Naive thymus-derived CD4-positive, alpha-beta T cell (primary cell): ENCODE data around the gene CBLB. TPM values are rescaled to one million over a fixed set of nuclear protein-coding genes. Genes with fewer than 3 reads are reported as not detected.

Source experiments
- ATAC-seq: fragments of 150-1000 bp; cut with Tn5 transposase; 2 replicates; pipeline ENCODE4 v1.10.0; 2021; ENCODE audit warnings: mild to moderate bottlenecking, moderate library complexity
- CTCF ChIA-PET: fragments of 350-600 bp; sonication (Branson Sonifier 250); formaldehyde crosslinking; loops from one replicate; lab custom pipeline; 2021; ENCODE audit warnings: antibody characterized with exemption; lab: Charles Lee
- POLR2A ChIA-PET: fragments of 350-600 bp; sonication (Branson Sonifier 250); formaldehyde crosslinking; loops from one replicate; lab custom pipeline; 2021; ENCODE audit warnings: antibody characterized with exemption, inconsistent platforms; lab: Charles Lee
- DNase-seq, 9 donors: peaks; one replicate each; pipeline versions ENCODE4 v3.0.0 to v3.0.0-alpha.2; 2020 to 2022; ENCODE audit warnings: mixed read lengths in 1 of 9
- H3K27ac ChIP-seq: one replicate; pipeline ENCODE4 v1.7.0; 2013; ENCODE audit warnings: mild to moderate bottlenecking, low read depth, low read length, moderate library complexity
- H3K27me3 ChIP-seq, 2 donors: one replicate each; pipeline ENCODE4 v1.7.0; 2013; ENCODE audit warnings: low read length in 2 of 2, mild to moderate bottlenecking in 2 of 2, moderate library complexity in 2 of 2; ENCODE audit not compliant: control insufficient read depth in 2 of 2, insufficient read depth in 2 of 2
- H3K36me3 ChIP-seq, 3 experiments: 1 replicate in 2 of 3; 2 replicates in 1 of 3; pipeline ENCODE4 v1.7.0; 2013; ENCODE audit warnings: low read length in 3 of 3, mild to moderate bottlenecking in 3 of 3, moderate library complexity in 1 of 3; ENCODE audit not compliant: insufficient read depth in 3 of 3, control insufficient read depth in 2 of 3
- H3K4me1 ChIP-seq, 2 donors: one replicate each; pipeline ENCODE4 v1.7.0; 2013; ENCODE audit warnings: low read length in 2 of 2, mild to moderate bottlenecking in 2 of 2, moderate library complexity in 1 of 2; ENCODE audit not compliant: control insufficient read depth in 2 of 2, insufficient read depth in 2 of 2
- H3K4me3 ChIP-seq: 2 replicates; pipeline ENCODE4 v1.7.0; 2013; ENCODE audit warnings: mild to moderate bottlenecking, low read length
- H3K9me3 ChIP-seq, 3 experiments: 1 replicate in 2 of 3; 2 replicates in 1 of 3; pipeline ENCODE4 v1.7.0; 2013; ENCODE audit warnings: low read length in 3 of 3; ENCODE audit not compliant: control insufficient read depth in 2 of 3
- H3K27ac Mint-ChIP-seq, 9 donors: one replicate each; pipeline ENCODE4 v1.8.0; 2020 to 2022; ENCODE audit warnings: mixed read lengths in 9 of 9, mild to moderate bottlenecking in 8 of 9, moderate library complexity in 5 of 9, inconsistent platforms in 2 of 9
- H3K27me3 Mint-ChIP-seq, 5 donors: one replicate each; pipeline ENCODE4 v1.8.0; 2021 to 2022; ENCODE audit warnings: mixed read lengths in 5 of 5, mild to moderate bottlenecking in 1 of 5
- H3K36me3 Mint-ChIP-seq, 5 donors: one replicate each; pipeline ENCODE4 v1.8.0; 2020 to 2022; ENCODE audit warnings: mixed read lengths in 5 of 5, mild to moderate bottlenecking in 3 of 5, inconsistent platforms in 1 of 5
- H3K4me1 Mint-ChIP-seq, 7 donors: one replicate each; pipeline ENCODE4 v1.8.0; 2020 to 2022; ENCODE audit warnings: mixed read lengths in 7 of 7, mild to moderate bottlenecking in 3 of 7, inconsistent platforms in 1 of 7
- H3K4me3 Mint-ChIP-seq, 10 donors: one replicate each; pipeline ENCODE4 v1.8.0; 2020 to 2022; ENCODE audit warnings: mild to moderate bottlenecking in 10 of 10, mixed read lengths in 10 of 10, moderate library complexity in 6 of 10, inconsistent platforms in 2 of 10
- H3K9me3 Mint-ChIP-seq, 11 donors: one replicate each; pipeline ENCODE4 v1.8.0; 2020 to 2022; ENCODE audit warnings: mixed read lengths in 11 of 11, mild to moderate bottlenecking in 4 of 11, inconsistent platforms in 1 of 11, moderate library complexity in 1 of 11
- intact Hi-C, 2 donors: fragments of 100-400 bp; cut with micrococcal nuclease; formaldehyde crosslinking; loops; one replicate each; pipeline ENCODE4 v1.15.1; 2023
- polyA plus RNA-seq, 2 donors: library from polyadenylated mRNA; unstranded; fragments of 300-500 nt; fragmentation: Illumina TruSeq; gene quantifications; one replicate each; pipeline ENCODE4 v1.2.3, GENCODE V29; 2021
- total RNA-seq, 6 experiments: library from RNA in 5 of 6; stranded (reverse) in 5 of 6; gene quantifications; 1 replicate in 5 of 6; 2 replicates in 1 of 6; pipeline ENCODE4 v1.2.3 and lab custom pipeline; 2021 to 2026

Gene CBLB
- total and polyA plus RNA-seq, 7 experiments from 2014 or later, result 22.4 to 135 (median 97.8) TPM

GRCh38 chr3:105715372-105715771 lies 153.4 kb downstream of the CBLB start:
- intact Hi-C loops, result no loop called here
- Mint-ChIP-seq H3K4me3 (no peak overlapping the region), H3K9me3 (peaks cover 0 to 4% (median 0%) of the 10 kb centered on the region in 11 donors), H3K36me3 (peaks cover 0 to 64% (median 61%) of the 10 kb centered on the region in 5 donors), H3K4me1 (peaks cover 0 to 23% (median 9%) of the 10 kb centered on the region in 7 donors), H3K27me3 (no peaks in the 10 kb centered on the region), H3K27ac (no peak overlapping the region)
- no peaks in the 10 kb centered on the region for H3K27me3 ChIP-seq
- H3K4me1 ChIP-seq, result no peaks in the 10 kb centered on the region
- peaks cover 9 to 30% (median 20%) of the 10 kb centered on the region in 3 experiments for H3K36me3 ChIP-seq
- ChIA-PET POLR2A (no interaction called here), CTCF (no interaction called here)
- no peak overlapping the region for H3K27ac ChIP-seq
- no peak overlapping the region for H3K4me3 ChIP-seq
- H3K9me3 ChIP-seq, result no peaks in the 10 kb centered on the region
- DNase-seq, result no peak
- ATAC-seq, result no peak

GRCh38 chr3:105714453-105714852 lies 154.4 kb downstream of the CBLB start:
- peaks cover 4 to 22% (median 17%) of the 10 kb centered on the region in 3 experiments for H3K36me3 ChIP-seq
- H3K27ac Mint-ChIP-seq, result peak overlapping the region in 1 of 9 donors; percentile 42
- DNase-seq (no peak), ATAC-seq (no peak)
- no peaks in the 10 kb centered on the region for H3K27me3 Mint-ChIP-seq
- H3K36me3 Mint-ChIP-seq, result peaks cover 0 to 66% (median 63%) of the 10 kb centered on the region in 5 donors
- no peak overlapping the region for H3K27ac ChIP-seq
- H3K27me3 ChIP-seq, result no peaks in the 10 kb centered on the region
- H3K4me3 Mint-ChIP-seq, result no peak overlapping the region
- intact Hi-C loops, result no loop called here
- H3K4me1 Mint-ChIP-seq, result peaks cover 0 to 23% (median 16%) of the 10 kb centered on the region in 7 donors
- H3K4me1 ChIP-seq, result no peaks in the 10 kb centered on the region
- CTCF ChIA-PET, result interaction anchor here (0.6 to 0.7 kb wide), 2 partner anchors 13 to 51 kb away, joined by 3 to 5 read pairs; no protein-coding TSS in a partner anchor
- H3K9me3 ChIP-seq, result no peaks in the 10 kb centered on the region
- POLR2A ChIA-PET, result no interaction called here
- H3K9me3 Mint-ChIP-seq, result peaks cover 0 to 9% (median 0%) of the 10 kb centered on the region in 11 donors
- no peak overlapping the region for H3K4me3 ChIP-seq

- H3K9me3 ChIP-seq, result no peaks in the 10 kb centered on the region
- Mint-ChIP-seq H3K36me3 (peaks cover 2 to 45% (median 31%) of the 10 kb centered on the region in 5 donors), H3K4me3 (no peak overlapping the region), H3K27me3 (no peaks in the 10 kb centered on the region), H3K27ac (no peak overlapping the region), H3K4me1 (peaks cover 0 to 16% (median 8%) of the 10 kb centered on the region in 7 donors), H3K9me3 (peaks cover 0 to 6% (median 0%) of the 10 kb centered on the region in 11 donors)
- no peak overlapping the region for H3K4me3 ChIP-seq
- intact Hi-C loops, result loop anchor here in 1 of 2 donors (2.0 kb wide), 1 partner anchor 14 kb away; no protein-coding TSS in a partner anchor
- H3K27me3 ChIP-seq, result no peaks in the 10 kb centered on the region
- POLR2A ChIA-PET, result no interaction called here
- CTCF ChIA-PET, result no interaction called here
- H3K27ac ChIP-seq, result no peak overlapping the region
- no peaks in the 10 kb centered on the region for H3K4me1 ChIP-seq
- ATAC-seq (no peak), DNase-seq (no peak)
- peaks cover 0 to 5% (median 0%) of the 10 kb centered on the region in 3 experiments for H3K36me3 ChIP-seq
Measured at GRCh38 chr3:105708980-105709379, 159.8 kb downstream of the CBLB start.

- H3K4me1 Mint-ChIP-seq, result peaks cover 0 to 23% (median 11%) of the 10 kb centered on the region in 7 donors
- H3K4me3 Mint-ChIP-seq, result no peak overlapping the region
- POLR2A ChIA-PET, result interaction anchor here (0.7 kb wide), 1 partner anchor 46 kb away, joined by 3 read pairs; no protein-coding TSS in a partner anchor
Measured at GRCh38 chr3:105707009-105707408, 161.8 kb downstream of the CBLB start.

GRCh38 chr3:105704726-105705410 lies 163.9 kb downstream of the CBLB start:
- H3K27me3 Mint-ChIP-seq, result no peaks in the 10 kb centered on the region
- H3K4me1 ChIP-seq, result peaks cover 0 to 4% of the 10 kb centered on the region in 2 donors
- POLR2A ChIA-PET, result no interaction called here
- no peaks in the 10 kb centered on the region for H3K27me3 ChIP-seq
- H3K4me3 ChIP-seq, result no peak overlapping the region
- H3K36me3 Mint-ChIP-seq, result peaks cover 11 to 55% (median 36%) of the 10 kb centered on the region in 5 donors
- peaks cover 0 to 13% (median 8%) of the 10 kb centered on the region in 3 experiments for H3K36me3 ChIP-seq
- H3K27ac ChIP-seq, result no peak overlapping the region
- peaks cover 7 to 32% (median 19%) of the 10 kb centered on the region in 7 donors for H3K4me1 Mint-ChIP-seq
- H3K4me3 Mint-ChIP-seq, result no peak overlapping the region
- CTCF ChIA-PET, result interaction anchor here (0.6 kb wide), 1 partner anchor 235 kb away, joined by 4 read pairs; no protein-coding TSS in a partner anchor
- no peaks in the 10 kb centered on the region for H3K9me3 ChIP-seq
- intact Hi-C loops, result no loop called here
- peaks cover 0 to 6% (median 0%) of the 10 kb centered on the region in 11 donors for H3K9me3 Mint-ChIP-seq
- ATAC-seq (no peak), DNase-seq (no peak)
- H3K27ac Mint-ChIP-seq, result peak overlapping the region in 3 of 9 donors; percentile 6 to 56 (median 25)

More at GRCh38 chr3:105707009-105707408, 161.8 kb downstream of the CBLB start:
- CTCF ChIA-PET, result interaction anchor here (1.9 kb wide), 1 partner anchor 9 kb away, joined by 4 read pairs; no protein-coding TSS in a partner anchor
- Mint-ChIP-seq H3K9me3 (peaks cover 0 to 6% (median 0%) of the 10 kb centered on the region in 11 donors), H3K27me3 (no peaks in the 10 kb centered on the region), H3K36me3 (peaks cover 7 to 51% (median 40%) of the 10 kb centered on the region in 5 donors), H3K27ac (peak overlapping the region in 3 of 9 donors; percentile 24 to 59 (median 33))
- ATAC-seq (no peak), DNase-seq (no peak)
- Histone ChIP-seq H3K4me3 (no peak overlapping the region), H3K36me3 (peaks cover 0 to 6% (median 4%) of the 10 kb centered on the region in 3 experiments), H3K4me1 (no peaks in the 10 kb centered on the region), H3K27ac (no peak overlapping the region), H3K9me3 (no peaks in the 10 kb centered on the region), H3K27me3 (no peaks in the 10 kb centered on the region)
- intact Hi-C loops, result loop anchor here in 1 of 2 donors (2.0 kb wide), 1 partner anchor 14 kb away; no protein-coding TSS in a partner anchor

GRCh38 chr3:105700575-105700974 lies 168.2 kb downstream of the CBLB start:
- DNase-seq, result no peak
- CTCF ChIA-PET, result no interaction called here

More at GRCh38 chr3:105700575-105700974, 168.2 kb downstream of the CBLB start:
- Mint-ChIP-seq H3K4me3 (peak overlapping the region in 1 of 10 donors; percentile 10), H3K27me3 (no peaks in the 10 kb centered on the region), H3K9me3 (peaks cover 0 to 6% (median 0%) of the 10 kb centered on the region in 11 donors), H3K4me1 (peaks cover 9 to 55% (median 42%) of the 10 kb centered on the region in 7 donors), H3K36me3 (peaks cover 11 to 54% (median 39%) of the 10 kb centered on the region in 5 donors), H3K27ac (peak overlapping the region in 7 of 9 donors; percentile 2 to 80 (median 28))
- Histone ChIP-seq H3K9me3 (no peaks in the 10 kb centered on the region), H3K27ac (no peak overlapping the region), H3K36me3 (peaks cover 0 to 13% (median 8%) of the 10 kb centered on the region in 3 experiments), H3K27me3 (no peaks in the 10 kb centered on the region), H3K4me1 (peaks cover 0 to 16% of the 10 kb centered on the region in 2 donors), H3K4me3 (no peak overlapping the region)
- ATAC-seq, result no peak
- intact Hi-C loops, result loop anchor here in 1 of 2 donors (1.0 kb wide), 1 partner anchor 8 kb away; no protein-coding TSS in a partner anchor
- POLR2A ChIA-PET, result no interaction called here
